Trophoblast cell (in vitro differentiated cells and primary cell): ENCODE data around the gene OPN1SW.

Experiments
- DNase-seq, 2 donors: peaks; one replicate each; pipeline ENCODE4 v3.0.0-alpha.2; 2016
- H2AFZ ChIP-seq: 2 replicates; pipeline ENCODE4 v1.6.1; 2013; ENCODE audit warnings: low read length, moderate library complexity, mild to moderate bottlenecking; ENCODE audit not compliant: insufficient read depth, poor library complexity
- H2AK5ac ChIP-seq: 2 replicates; pipeline ENCODE4 v1.6.1; 2013; ENCODE audit warnings: mild to moderate bottlenecking, low read length
- H2BK120ac ChIP-seq: 2 replicates; pipeline ENCODE4 v1.6.1; 2013; ENCODE audit warnings: low read length, mild to moderate bottlenecking, moderate library complexity; ENCODE audit not compliant: insufficient read depth, poor library complexity
- H2BK12ac ChIP-seq: 2 replicates; pipeline ENCODE4 v1.6.1; 2013; ENCODE audit warnings: mild to moderate bottlenecking, low read length, moderate library complexity
- H2BK5ac ChIP-seq: 2 replicates; pipeline ENCODE4 v1.6.1; 2013; ENCODE audit warnings: low read length, low read depth, moderate library complexity, mild to moderate bottlenecking; ENCODE audit not compliant: poor library complexity
- H3K14ac ChIP-seq: 2 replicates; pipeline ENCODE4 v1.6.1; 2013; ENCODE audit warnings: mild to moderate bottlenecking, low read length
- H3K18ac ChIP-seq: 2 replicates; pipeline ENCODE4 v1.6.1; 2013; ENCODE audit warnings: mild to moderate bottlenecking, low read length
- H3K23ac ChIP-seq: 2 replicates; pipeline ENCODE4 v1.6.1; 2013; ENCODE audit warnings: low read length
- H3K27ac ChIP-seq: 2 replicates; pipeline ENCODE4 v1.5.1; 2013; ENCODE audit warnings: low read depth, mild to moderate bottlenecking, inconsistent platforms, low read length, moderate library complexity
- H3K27me3 ChIP-seq: 2 replicates; pipeline ENCODE4 v1.6.1; 2013; ENCODE audit warnings: inconsistent platforms, mild to moderate bottlenecking, low read length, moderate library complexity; ENCODE audit not compliant: insufficient read depth
- H3K36me3 ChIP-seq, 2 experiments: 1 replicate in 1 of 2; 2 replicates in 1 of 2; pipeline ENCODE4 v1.6.1; 2013; ENCODE audit warnings: low read length in 2 of 2, mild to moderate bottlenecking in 2 of 2, moderate library complexity in 1 of 2; ENCODE audit not compliant: insufficient read depth in 2 of 2, control insufficient read depth in 1 of 2
- H3K4ac ChIP-seq: 2 replicates; pipeline ENCODE4 v1.6.1; 2013; ENCODE audit warnings: low read depth, mild to moderate bottlenecking, low read length, moderate library complexity
- H3K4me1 ChIP-seq, 2 experiments: 1 replicate in 1 of 2; 2 replicates in 1 of 2; pipeline ENCODE4 v1.6.1; 2013; ENCODE audit warnings: low read length in 2 of 2, mild to moderate bottlenecking in 2 of 2, moderate library complexity in 1 of 2; ENCODE audit not compliant: insufficient read depth in 2 of 2, control insufficient read depth in 1 of 2
- H3K4me2 ChIP-seq: 2 replicates; pipeline ENCODE4 v1.6.1; 2013; ENCODE audit warnings: inconsistent platforms, mild to moderate bottlenecking, low read length, moderate library complexity
- H3K4me3 ChIP-seq: 2 replicates; pipeline ENCODE4 v1.5.1; 2013; ENCODE audit warnings: mild to moderate bottlenecking, low read depth, low read length, inconsistent platforms
- H3K79me1 ChIP-seq: one replicate; pipeline ENCODE4 v1.6.1; 2013; ENCODE audit warnings: low read length
- H3K79me2 ChIP-seq: 2 replicates; pipeline ENCODE4 v1.6.1; 2013; ENCODE audit warnings: low read length, mild to moderate bottlenecking; ENCODE audit not compliant: control insufficient read depth, insufficient read depth, poor library complexity
- H3K9ac ChIP-seq: 2 replicates; pipeline ENCODE4 v1.6.1; 2013; ENCODE audit warnings: mild to moderate bottlenecking, low read length
- H3K9me3 ChIP-seq: 2 replicates; pipeline ENCODE4 v1.6.1; 2013; ENCODE audit warnings: low read depth, mild to moderate bottlenecking, control low read depth, inconsistent platforms, low read length; ENCODE audit not compliant: insufficient read depth
- H4K12ac ChIP-seq: 2 replicates; pipeline ENCODE4 v1.6.1; 2013; ENCODE audit warnings: low read depth, mild to moderate bottlenecking, low read length, moderate library complexity
- H4K8ac ChIP-seq: 2 replicates; pipeline ENCODE4 v1.6.1; 2013; ENCODE audit warnings: low read depth, mild to moderate bottlenecking, low read length, moderate library complexity
- H4K91ac ChIP-seq: one replicate; pipeline ENCODE4 v1.6.1; 2013; ENCODE audit warnings: low read depth, mild to moderate bottlenecking, low read length, moderate library complexity
- WGBS: extraction: QIAGEN DNeasy Blood & Tissue Kit; methylation state at CpG from one replicate; pipeline ENCODE4 v1.1.7; 2013; ENCODE audit warnings: missing lambda C conversion rate; ENCODE audit not compliant: insufficient read length, insufficient coverage; ENCODE audit errors: extremely low coverage; 5-methylcytosine and 5-hydroxymethylcytosine counted together

OPN1SW gene

GRCh38 chr7:128814499-128814898, 38.9 kb upstream of the OPN1SW start:
- H3K79me2 ChIP-seq: no peaks in the 10 kb centered on the region
- no peak overlapping the region for H2AFZ ChIP-seq
- no peak overlapping the region for H2AK5ac ChIP-seq
- DNase-seq: no peak
- no peak overlapping the region for H3K4me3 ChIP-seq
- H4K91ac ChIP-seq: no peak overlapping the region
- no peaks in the 10 kb centered on the region for H3K27me3 ChIP-seq
- H3K36me3 ChIP-seq: no peaks in the 10 kb centered on the region
- H3K27ac ChIP-seq: no peak overlapping the region
- no peaks in the 10 kb centered on the region for H3K79me1 ChIP-seq
- no peak overlapping the region for H3K4me2 ChIP-seq
- H4K12ac ChIP-seq: no peak overlapping the region
- H3K4ac ChIP-seq: no peak overlapping the region
- H3K18ac ChIP-seq: no peak overlapping the region
- no peaks in the 10 kb centered on the region for H3K4me1 ChIP-seq
- H2BK12ac ChIP-seq: no peak overlapping the region
- no peak overlapping the region for H3K9ac ChIP-seq
- no peak overlapping the region for H4K8ac ChIP-seq
- H2BK120ac ChIP-seq: no peak overlapping the region
- no peaks in the 10 kb centered on the region for H3K9me3 ChIP-seq
- WGBS: no CpG with 5 or more reads among the region's 6 CpGs
- H2BK5ac ChIP-seq: no peak overlapping the region
- H3K14ac ChIP-seq: no peak overlapping the region
- H3K23ac ChIP-seq: no peak overlapping the region

DNA sequence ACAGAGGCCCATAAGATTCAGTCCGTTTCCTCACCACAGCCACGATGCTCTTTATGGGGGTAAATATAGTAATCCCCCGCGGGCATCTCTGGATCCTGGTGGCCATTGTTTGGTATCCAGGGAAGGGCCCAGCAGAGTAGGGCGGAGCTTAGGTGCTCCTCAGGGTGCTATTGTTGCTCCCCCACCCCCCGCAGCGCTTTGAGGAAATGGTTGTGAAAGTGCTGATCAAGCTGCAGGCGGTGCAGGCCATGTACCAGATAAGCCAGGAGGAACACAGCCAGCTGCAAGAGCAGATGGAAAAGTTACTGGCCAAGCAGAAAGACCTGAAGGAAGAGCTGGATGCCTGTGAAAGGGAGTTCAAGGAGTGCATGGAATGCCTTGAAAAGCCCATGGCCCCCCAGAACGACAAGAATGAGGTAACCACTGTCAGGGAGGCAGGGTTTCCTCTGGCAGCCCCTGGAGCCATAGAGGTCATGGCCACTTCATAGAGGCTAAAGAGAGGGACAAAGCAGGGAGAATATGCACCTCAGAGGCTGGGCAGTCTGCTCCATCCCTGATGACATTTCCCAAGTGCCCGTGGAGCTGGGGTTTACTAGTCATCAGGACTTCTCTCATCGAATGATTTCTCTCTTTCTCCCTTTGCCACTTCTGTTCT, 37.0 kb upstream of the OPN1SW start:
- H3K23ac ChIP-seq: no peak overlapping the region
- H2BK12ac ChIP-seq: no peak overlapping the region
- H3K27me3 ChIP-seq: no peaks in the 10 kb centered on the region
- H4K91ac ChIP-seq: no peak overlapping the region
- no peaks in the 10 kb centered on the region for H3K4me1 ChIP-seq
- H3K27ac ChIP-seq: no peak overlapping the region
- no peak overlapping the region for H3K4me3 ChIP-seq
- no peak overlapping the region for H2BK5ac ChIP-seq
- no peak overlapping the region for H2BK120ac ChIP-seq
- DNase-seq: peak; percentile 31 to 56
- no peaks in the 10 kb centered on the region for H3K9me3 ChIP-seq
- no CpG with 5 or more reads among the region's 11 CpGs for WGBS
- H3K18ac ChIP-seq: no peak overlapping the region
- H3K36me3 ChIP-seq: no peaks in the 10 kb centered on the region
- H4K8ac ChIP-seq: no peak overlapping the region
- no peak overlapping the region for H3K14ac ChIP-seq
- H2AFZ ChIP-seq: no peak overlapping the region
- H2AK5ac ChIP-seq: no peak overlapping the region
- H3K79me1 ChIP-seq: no peaks in the 10 kb centered on the region
- H4K12ac ChIP-seq: no peak overlapping the region
- no peak overlapping the region for H3K4me2 ChIP-seq
- H3K9ac ChIP-seq: no peak overlapping the region
- no peak overlapping the region for H3K4ac ChIP-seq
- H3K79me2 ChIP-seq: no peaks in the 10 kb centered on the region

DNA sequence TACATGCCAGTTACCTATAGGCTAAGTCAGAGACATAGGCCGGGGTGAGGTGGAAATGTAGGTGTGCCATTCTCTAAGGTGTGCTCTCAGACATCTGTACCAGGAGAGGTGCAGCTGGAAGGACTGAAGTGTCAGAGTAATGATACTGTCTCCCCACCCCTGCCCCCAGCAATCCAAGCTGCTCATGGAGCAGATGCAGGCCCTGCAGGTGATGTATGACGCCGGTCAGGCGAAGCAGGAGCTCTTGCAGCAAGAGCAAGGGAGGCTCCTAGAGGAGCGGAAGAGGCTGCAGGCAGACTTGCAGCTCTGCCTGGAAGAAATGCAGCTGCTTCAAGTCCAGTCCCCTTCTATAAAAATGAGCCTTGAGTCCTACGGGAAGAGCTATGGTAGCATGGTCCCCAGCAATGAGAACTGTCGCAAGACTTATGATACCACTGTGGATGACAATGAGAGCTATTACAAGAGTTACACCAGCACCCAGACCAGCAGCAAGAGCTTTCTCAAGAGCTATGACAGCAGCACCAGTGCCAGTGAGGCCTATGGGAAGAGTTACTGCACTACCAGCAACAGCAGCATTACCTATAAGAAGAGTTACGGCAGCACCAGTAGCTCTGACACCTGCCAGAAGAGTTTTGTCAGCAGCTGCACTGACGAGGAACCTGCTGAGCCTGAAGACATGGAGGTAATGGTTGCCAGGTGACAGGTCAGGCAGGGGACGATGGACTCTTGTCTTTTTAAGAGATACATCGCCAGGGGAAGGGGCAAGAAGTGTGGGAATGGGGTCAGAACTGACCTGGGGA, 36.2 kb upstream of the OPN1SW start:
- no peak overlapping the region for H4K91ac ChIP-seq
- no peaks in the 10 kb centered on the region for H3K79me2 ChIP-seq
- H3K9ac ChIP-seq: no peak overlapping the region
- no peaks in the 10 kb centered on the region for H3K4me1 ChIP-seq
- H3K23ac ChIP-seq: no peak overlapping the region
- peak; percentile 66 to 68 for DNase-seq
- no CpG with 5 or more reads among the region's 11 CpGs for WGBS
- no peaks in the 10 kb centered on the region for H3K79me1 ChIP-seq
- H3K4me3 ChIP-seq: no peak overlapping the region
- H3K36me3 ChIP-seq: no peaks in the 10 kb centered on the region
- H4K8ac ChIP-seq: no peak overlapping the region
- no peak overlapping the region for H3K18ac ChIP-seq
- H4K12ac ChIP-seq: no peak overlapping the region
- H3K9me3 ChIP-seq: no peaks in the 10 kb centered on the region
- no peak overlapping the region for H3K14ac ChIP-seq
- H3K4ac ChIP-seq: no peak overlapping the region
- no peak overlapping the region for H2BK120ac ChIP-seq
- H2AFZ ChIP-seq: no peak overlapping the region
- no peaks in the 10 kb centered on the region for H3K27me3 ChIP-seq
- H2BK12ac ChIP-seq: no peak overlapping the region
- H2BK5ac ChIP-seq: no peak overlapping the region
- no peak overlapping the region for H3K27ac ChIP-seq
- H3K4me2 ChIP-seq: no peak overlapping the region
- no peak overlapping the region for H2AK5ac ChIP-seq

GRCh38 chr7:128810997-128811396, 35.4 kb upstream of the OPN1SW start:
- DNase-seq: no peak
- H3K14ac ChIP-seq: no peak overlapping the region
- no peak overlapping the region for H2BK5ac ChIP-seq
- H4K8ac ChIP-seq: no peak overlapping the region
- H3K27ac ChIP-seq: no peak overlapping the region
- H2BK120ac ChIP-seq: no peak overlapping the region
- H3K27me3 ChIP-seq: no peaks in the 10 kb centered on the region
- no peak overlapping the region for H3K18ac ChIP-seq
- H4K91ac ChIP-seq: no peak overlapping the region
- H3K79me2 ChIP-seq: no peaks in the 10 kb centered on the region
- no peak overlapping the region for H4K12ac ChIP-seq
- no peak overlapping the region for H3K4me2 ChIP-seq
- no peaks in the 10 kb centered on the region for H3K36me3 ChIP-seq
- no peak overlapping the region for H2AK5ac ChIP-seq
- no peak overlapping the region for H3K4ac ChIP-seq
- H2BK12ac ChIP-seq: no peak overlapping the region
- no peak overlapping the region for H3K23ac ChIP-seq
- no peaks in the 10 kb centered on the region for H3K9me3 ChIP-seq
- no CpG with 5 or more reads among the region's 3 CpGs for WGBS
- no peaks in the 10 kb centered on the region for H3K4me1 ChIP-seq
- no peak overlapping the region for H3K4me3 ChIP-seq
- no peak overlapping the region for H2AFZ ChIP-seq
- no peak overlapping the region for H3K9ac ChIP-seq
- no peaks in the 10 kb centered on the region for H3K79me1 ChIP-seq
